K562 (cell line): ENCODE measurements around the gene RAB13. TPM values are rescaled to one million over a fixed set of nuclear protein-coding genes. Genes with fewer than 3 reads are reported as not detected.

Source experiments
- CBFA2T3 ChIP-seq: fragments of 450-650 bp; IDR thresholded peaks from 2 replicates; pipeline ENCODE4 v1.6.1; 2017
- CCNT2 ChIP-seq: IDR thresholded peaks from 2 replicates; pipeline ENCODE4 v1.6.1; 2011; ENCODE audit warnings: borderline replicate concordance, low read depth, mild to moderate bottlenecking, moderate library complexity, mixed read lengths, low read length; ENCODE audit not compliant: insufficient read length; ENCODE audit errors: extremely low read depth
- CREB1 ChIP-seq, 2 experiments: sonication (generic) in 1 of 2; formaldehyde crosslinking in 1 of 2; IDR thresholded peaks; 2 replicates each; pipeline versions ENCODE4 v1.6.1 to v1.8.0; 2012 to 2022; ENCODE audit warnings: inconsistent platforms in 1 of 2, mild to moderate bottlenecking in 1 of 2, missing genetic modification reagents in 1 of 2, moderate library complexity in 1 of 2
- HMBOX1 ChIP-seq: sonication (generic); IDR thresholded peaks from 2 replicates; pipeline ENCODE4 v1.6.1; 2016
- MCM3 ChIP-seq: fragments of 450-650 bp; IDR thresholded peaks from 2 replicates; pipeline ENCODE4 v1.6.1; 2016
- MYC ChIP-seq, 2 experiments: fragments of 250-450 bp in 1 of 2; sonication (Bioruptor Pico) in 1 of 2; IDR thresholded peaks; 2 replicates each; pipeline versions ENCODE4 v1.5.1 to v1.6.1; 2012 to 2021; ENCODE audit warnings: low read depth in 2 of 2, borderline replicate concordance in 1 of 2, improper control_type of control experiment in 1 of 2, low read length in 1 of 2, mild to moderate bottlenecking in 1 of 2, moderate library complexity in 1 of 2
- SETDB1 ChIP-seq: IDR thresholded peaks from one replicate; pipeline ENCODE4 v1.6.1; 2012; ENCODE audit warnings: low read length, control low read depth, inconsistent platforms
- SLC30A9 ChIP-seq: fragments of 250-450 bp; sonication (Bioruptor Pico); IDR thresholded peaks from 2 replicates; pipeline ENCODE4 v1.8.0; 2022; ENCODE audit warnings: mild to moderate bottlenecking, moderate library complexity
- STAT5A ChIP-seq: IDR thresholded peaks from 2 replicates; pipeline ENCODE4 v1.6.1; 2012; ENCODE audit warnings: low read length, inconsistent platforms, borderline replicate concordance
- SUPT5H ChIP-seq: fragments of 450-650 bp; IDR thresholded peaks from 2 replicates; pipeline ENCODE4 v1.6.1; 2016
- TEAD4 ChIP-seq, 2 experiments: sonication (generic) in 1 of 2; formaldehyde crosslinking in 1 of 2; IDR thresholded peaks; 2 replicates each; pipeline versions ENCODE4 v1.6.1 to v1.8.0; 2012 to 2022; ENCODE audit warnings: borderline replicate concordance in 1 of 2, inconsistent platforms in 1 of 2, low read length in 1 of 2, mild to moderate bottlenecking in 1 of 2, missing genetic modification reagents in 1 of 2
- TFAP4 ChIP-seq: sonication (generic); formaldehyde crosslinking; IDR thresholded peaks from 2 replicates; pipeline ENCODE4 v1.8.0; 2022; ENCODE audit warnings: missing genetic modification reagents, mild to moderate bottlenecking, moderate library complexity, borderline replicate concordance
- USF1 ChIP-seq: sonication (generic); formaldehyde crosslinking; IDR thresholded peaks from 2 replicates; pipeline ENCODE4 v1.9.0; 2022; ENCODE audit warnings: mild to moderate bottlenecking, missing genetic modification reagents
- ZMIZ1 ChIP-seq, 2 experiments: fragments of 150-350 bp in 1 of 2; IDR thresholded peaks; 2 replicates each; pipeline ENCODE4 v1.6.1; 2012 to 2016; ENCODE audit warnings: low read depth in 2 of 2, low read length in 2 of 2, mild to moderate bottlenecking in 1 of 2, moderate library complexity in 1 of 2
- ZNF780A ChIP-seq: fragments of 250-450 bp; sonication (Bioruptor Pico); IDR thresholded peaks from 2 replicates; pipeline ENCODE4 v1.5.0; 2021; ENCODE audit warnings: mild to moderate bottlenecking
- polyA plus RNA-seq, 8 experiments: library from polyadenylated mRNA; depleted of rRNA in 4 of 8; stranded (reverse) in 5 of 8; unstranded in 3 of 8; fragments of >200 nt; fragmentation: Nextera tagmentation in 2 of 8; fragmentation: Illumina TruSeq in 1 of 8; extraction: Ambion mirVana in 2 of 8; extraction: Trizol in 1 of 8; gene quantifications; 2 replicates each; pipeline versions ENCODE4 v1.2.1 to v1.2.3, GENCODE V29; 2011 to 2014; ENCODE audit warnings: inconsistent platforms in 1 of 8, missing spikeins in 1 of 8
- total RNA-seq, 7 experiments: library from RNA; depleted of rRNA in 6 of 7; stranded (reverse); fragments of >200 nt in 6 of 7; fragmentation: Illumina TruSeq in 2 of 7; extraction: Trizol in 2 of 7; gene quantifications; 2 replicates each; pipeline versions ENCODE4 v1.2.1 to v1.2.3, GENCODE V29; 2011 to 2021; ENCODE audit warnings: low replicate concordance in 1 of 7
- TF ChIP-seq, protein P1 (sequence below), 2 experiments: fragments of 450-650 bp; conservative IDR thresholded peaks; 2 replicates each; pipeline ENCODE4 v1.6.1; 2017; ENCODE audit warnings: mild to moderate bottlenecking in 2 of 2, moderate library complexity in 2 of 2
- TF ChIP-seq, protein P2 (sequence below): sonication (generic); formaldehyde crosslinking; IDR thresholded peaks from 2 replicates; pipeline ENCODE4 v1.8.0; 2022; ENCODE audit warnings: mild to moderate bottlenecking, missing genetic modification reagents

The RAB13 gene
- total and polyA plus RNA-seq, 9 of the 15 experiments (the other 6 are each of a cell fraction or from before 2014, with no cell fraction given), result 22.3 to 100 (median 39.8) TPM

GRCh38 chr1:153963030-153963849 lies 22.9 kb downstream of the RAB13 start, which contains the start of gene SLC39A1 (continued):
- no peak for TF ChIP-seq HMBOX1
- no peak for TF ChIP-seq TFAP4 (CRISPR knock-in tag)
- TF ChIP-seq CREB1 (IDR thresholded peaks at IDR 0.05), result peak; percentile 69; the same call in 1 of the 2 replicates
- TF ChIP-seq CREB1 (CRISPR knock-in tag; IDR thresholded peaks at IDR 0.05), result peak; percentile 74; the same call in 1 of the 2 replicates
- TF ChIP-seq TEAD4 (IDR thresholded peaks at IDR 0.05; ENCODE audit: low read length), result no peak
- no peak for TF ChIP-seq TEAD4 (CRISPR knock-in tag; IDR thresholded peaks at IDR 0.05; ENCODE audit: borderline replicate concordance)
- TF ChIP-seq SETDB1, result no peak
- TF ChIP-seq, protein P1, sequence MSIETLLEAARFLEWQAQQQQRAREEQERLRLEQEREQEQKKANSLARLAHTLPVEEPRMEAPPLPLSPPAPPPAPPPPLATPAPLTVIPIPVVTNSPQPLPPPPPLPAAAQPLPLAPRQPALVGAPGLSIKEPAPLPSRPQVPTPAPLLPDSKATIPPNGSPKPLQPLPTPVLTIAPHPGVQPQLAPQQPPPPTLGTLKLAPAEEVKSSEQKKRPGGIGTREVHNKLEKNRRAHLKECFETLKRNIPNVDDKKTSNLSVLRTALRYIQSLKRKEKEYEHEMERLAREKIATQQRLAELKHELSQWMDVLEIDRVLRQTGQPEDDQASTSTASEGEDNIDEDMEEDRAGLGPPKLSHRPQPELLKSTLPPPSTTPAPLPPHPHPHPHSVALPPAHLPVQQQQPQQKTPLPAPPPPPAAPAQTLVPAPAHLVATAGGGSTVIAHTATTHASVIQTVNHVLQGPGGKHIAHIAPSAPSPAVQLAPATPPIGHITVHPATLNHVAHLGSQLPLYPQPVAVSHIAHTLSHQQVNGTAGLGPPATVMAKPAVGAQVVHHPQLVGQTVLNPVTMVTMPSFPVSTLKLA (conservative IDR thresholded peaks at IDR 0.05), result peak; percentile 45 to 46; a peak in 3 of 4 replicates
- TF ChIP-seq MYC (IDR thresholded peaks at IDR 0.05; ENCODE audit: low read depth, low read length), result peak; percentile 51
- 0 out of 2 replicates have a peak, but pooled peaks have one; percentile 42 for TF ChIP-seq MYC (CRISPR knock-in tag; IDR thresholded peaks at IDR 0.05; ENCODE audit: borderline replicate concordance, low read depth)
- no peak for TF ChIP-seq STAT5A
- TF ChIP-seq ZNF780A, result no peak
- TF ChIP-seq CBFA2T3, result no peak
- TF ChIP-seq USF1 (CRISPR knock-in tag), result no peak
- peak; percentile 35 for TF ChIP-seq CCNT2
- TF ChIP-seq, protein P2, sequence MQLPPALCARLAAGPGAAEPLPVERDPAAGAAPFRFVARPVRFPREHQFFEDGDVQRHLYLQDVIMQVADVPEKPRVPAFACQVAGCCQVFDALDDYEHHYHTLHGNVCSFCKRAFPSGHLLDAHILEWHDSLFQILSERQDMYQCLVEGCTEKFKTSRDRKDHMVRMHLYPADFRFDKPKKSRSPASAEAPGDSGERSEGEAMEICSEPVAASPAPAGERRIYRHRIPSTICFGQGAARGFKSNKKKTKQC (CRISPR knock-in tag), result no peak
- TF ChIP-seq ZMIZ1 (IDR thresholded peaks at IDR 0.05; ENCODE audit: low read depth in 2 of 2, low read length in 2 of 2), result no peak
- peak; percentile 75 for TF ChIP-seq SUPT5H
- TF ChIP-seq SLC30A9, result no peak
- no peak for TF ChIP-seq MCM3
